Panc1 (cell line): ENCODE measurements around the gene RNF113B. TPM values are rescaled to one million over a fixed set of nuclear protein-coding genes. Genes with fewer than 3 reads are reported as not detected.

Experiments
- ATAC-seq: fragments of 200-7000 bp; cut with Tn5 transposase; 2 replicates; pipeline ENCODE4 v1.9.1; 2020; ENCODE audit warnings: mild to moderate bottlenecking, moderate library complexity
- BruUV-seq: library from RNA; stranded (reverse); fragments of 400-500 nt; replicated peaks from 2 replicates; lab custom pipeline; 2021; lab: Mats Ljungman, UMichigan
- CTCF ChIA-PET: fragments of 300-600 bp; sonication (Branson Sonifier 250); formaldehyde crosslinking; loops from one replicate; lab custom pipeline; 2022; ENCODE audit warnings: antibody characterized with exemption; lab: Charles Lee
- POLR2A ChIA-PET: fragments of 300-600 bp; sonication (Branson Sonifier 250); formaldehyde crosslinking; loops from one replicate; lab custom pipeline; 2022; ENCODE audit warnings: antibody characterized with exemption; lab: Charles Lee
- DNase-seq: peaks from one replicate; pipeline ENCODE4 v3.0.0-alpha.2; 2010; ENCODE audit warnings: low read depth, low spot score
- H3K27ac ChIP-seq: 2 replicates; pipeline ENCODE4 v1.5.1; 2011; ENCODE audit warnings: mild to moderate bottlenecking, low read length, inconsistent platforms
- H3K27me3 ChIP-seq: fragments of 200-500 bp; sonication (Bioruptor generic); 2 replicates; pipeline ENCODE4 v1.6.0; 2014; ENCODE audit warnings: low read length, inconsistent platforms; ENCODE audit not compliant: control insufficient read depth, insufficient read depth
- H3K36me3 ChIP-seq: fragments of 200-500 bp; sonication (Bioruptor generic); 2 replicates; pipeline ENCODE4 v1.5.1; 2014; ENCODE audit warnings: inconsistent platforms, mild to moderate bottlenecking, low read length, moderate library complexity; ENCODE audit not compliant: control insufficient read depth, insufficient read depth
- H3K4me1 ChIP-seq: 2 replicates; pipeline ENCODE4 v1.5.1; 2011; ENCODE audit warnings: inconsistent platforms, mild to moderate bottlenecking, low read length, moderate library complexity; ENCODE audit not compliant: control insufficient read depth, insufficient read depth
- H3K4me3 ChIP-seq, 2 experiments: 2 replicates each; pipeline ENCODE4 v1.5.1; 2011 to 2012; ENCODE audit warnings: low read depth in 2 of 2, low read length in 2 of 2, mild to moderate bottlenecking in 2 of 2, inconsistent platforms in 1 of 2, moderate library complexity in 1 of 2
- H3K9me3 ChIP-seq: fragments of 200-500 bp; sonication (Bioruptor generic); 2 replicates; pipeline ENCODE4 v1.5.1; 2014; ENCODE audit warnings: low read depth, mild to moderate bottlenecking, inconsistent platforms, low read length, moderate library complexity; ENCODE audit not compliant: control insufficient read depth, insufficient read depth
- POLR2AphosphoS5 ChIP-seq: IDR thresholded peaks from 2 replicates; pipeline ENCODE4 v1.6.1; 2012; ENCODE audit warnings: mild to moderate bottlenecking, low read depth, low read length, moderate library complexity
- SIN3A ChIP-seq: IDR thresholded peaks from 2 replicates; pipeline ENCODE4 v1.6.1; 2012; ENCODE audit warnings: low read depth, mild to moderate bottlenecking, low read length, moderate library complexity, borderline replicate concordance; ENCODE audit not compliant: insufficient read depth
- TCF7L2 ChIP-seq: IDR thresholded peaks from 2 replicates; pipeline ENCODE4 v1.6.1; 2011; ENCODE audit warnings: mild to moderate bottlenecking, low read depth, low read length, inconsistent platforms
- in situ Hi-C: cut with HindIII; loops from 2 replicates; pipeline ENCODE4 v1.10.0; 2016; ENCODE audit warnings: low sequenced_read_pairs, low pct_unique_long_range_greater_than_20kb
- intact Hi-C: fragments of 100-400 bp; cut with micrococcal nuclease; formaldehyde crosslinking; loops from one replicate; pipeline ENCODE4 v1.10.0; 2022; ENCODE audit not compliant: unreplicated experiment
- total RNA-seq: library from RNA; stranded (reverse); gene quantifications from one replicate; pipeline ENCODE4 v1.2.1, GENCODE V29; 2021; ENCODE audit not compliant: unreplicated experiment
- TF ChIP-seq, protein P1 (sequence below), 2 experiments: IDR thresholded peaks; 2 replicates each; pipeline ENCODE4 v1.6.1; 2011 to 2012; ENCODE audit warnings: low read depth in 2 of 2, control low read depth in 1 of 2, low read length in 1 of 2, mild to moderate bottlenecking in 1 of 2, moderate library complexity in 1 of 2; ENCODE audit not compliant: insufficient read depth in 1 of 2
- TF ChIP-seq, protein P2 (sequence below): fragments of 450-650 bp; IDR thresholded peaks from 2 replicates; pipeline ENCODE4 v1.5.1; 2017; ENCODE audit warnings: mild to moderate bottlenecking

RNF113B gene
- total RNA-seq, 1 experiment from 2014 or later, result not detected

DNA sequence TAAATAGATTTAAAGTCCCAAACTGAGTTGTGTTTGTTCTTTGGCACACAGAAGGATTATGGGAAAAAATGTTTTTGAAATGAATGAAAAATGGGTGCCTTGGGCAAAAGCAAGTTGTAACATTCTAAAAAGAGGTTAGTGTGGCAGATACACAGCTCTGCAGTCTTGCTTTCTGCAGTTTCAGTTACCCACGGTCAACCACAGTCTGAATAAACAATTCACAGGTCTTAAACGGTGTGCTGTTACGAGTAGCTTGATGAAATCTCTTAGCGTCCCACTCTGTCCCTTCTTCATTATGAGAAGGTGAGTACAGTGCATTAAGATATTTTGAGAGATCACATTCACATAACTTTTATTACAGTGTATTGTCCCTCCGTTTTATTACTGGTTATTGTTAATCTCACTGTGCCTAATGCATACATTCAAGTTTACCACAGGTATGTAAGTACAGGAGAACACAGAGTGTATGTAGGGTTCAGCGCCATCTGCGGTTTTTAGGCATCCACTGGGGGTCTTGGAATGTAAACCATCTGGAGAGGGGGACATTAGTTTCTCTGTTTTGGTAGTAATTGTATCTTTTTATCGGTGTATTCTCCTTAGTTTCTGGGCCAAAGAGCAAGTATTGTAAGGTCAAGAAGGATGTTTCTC, 26.1 kb downstream of the RNF113B start (continued):
- no peak for TF ChIP-seq SIN3A

- H3K4me1 ChIP-seq, result peaks cover 23% of the 10 kb centered on the region
- no TSS peak for BruUV-seq
- no peaks in the 10 kb centered on the region for H3K9me3 ChIP-seq
- no peaks in the 10 kb centered on the region for H3K36me3 ChIP-seq
- in situ Hi-C loops (loop anchor here (25.0 kb wide), 1 partner anchor 265 kb away; no protein-coding TSS in a partner anchor), intact Hi-C loops (loop anchor here (10.0 kb wide), 1 partner anchor 517 kb away; no protein-coding TSS in a partner anchor)
- CTCF ChIA-PET, result interaction anchor here (0.7 kb wide), 1 partner anchor 114 kb away, joined by 3 read pairs; no protein-coding TSS in a partner anchor
- no peak for ATAC-seq
- POLR2A ChIA-PET, result no interaction called here
- no peak overlapping the region for H3K4me3 ChIP-seq
- no peaks in the 10 kb centered on the region for H3K27me3 ChIP-seq
- TF ChIP-seq, protein P1, sequence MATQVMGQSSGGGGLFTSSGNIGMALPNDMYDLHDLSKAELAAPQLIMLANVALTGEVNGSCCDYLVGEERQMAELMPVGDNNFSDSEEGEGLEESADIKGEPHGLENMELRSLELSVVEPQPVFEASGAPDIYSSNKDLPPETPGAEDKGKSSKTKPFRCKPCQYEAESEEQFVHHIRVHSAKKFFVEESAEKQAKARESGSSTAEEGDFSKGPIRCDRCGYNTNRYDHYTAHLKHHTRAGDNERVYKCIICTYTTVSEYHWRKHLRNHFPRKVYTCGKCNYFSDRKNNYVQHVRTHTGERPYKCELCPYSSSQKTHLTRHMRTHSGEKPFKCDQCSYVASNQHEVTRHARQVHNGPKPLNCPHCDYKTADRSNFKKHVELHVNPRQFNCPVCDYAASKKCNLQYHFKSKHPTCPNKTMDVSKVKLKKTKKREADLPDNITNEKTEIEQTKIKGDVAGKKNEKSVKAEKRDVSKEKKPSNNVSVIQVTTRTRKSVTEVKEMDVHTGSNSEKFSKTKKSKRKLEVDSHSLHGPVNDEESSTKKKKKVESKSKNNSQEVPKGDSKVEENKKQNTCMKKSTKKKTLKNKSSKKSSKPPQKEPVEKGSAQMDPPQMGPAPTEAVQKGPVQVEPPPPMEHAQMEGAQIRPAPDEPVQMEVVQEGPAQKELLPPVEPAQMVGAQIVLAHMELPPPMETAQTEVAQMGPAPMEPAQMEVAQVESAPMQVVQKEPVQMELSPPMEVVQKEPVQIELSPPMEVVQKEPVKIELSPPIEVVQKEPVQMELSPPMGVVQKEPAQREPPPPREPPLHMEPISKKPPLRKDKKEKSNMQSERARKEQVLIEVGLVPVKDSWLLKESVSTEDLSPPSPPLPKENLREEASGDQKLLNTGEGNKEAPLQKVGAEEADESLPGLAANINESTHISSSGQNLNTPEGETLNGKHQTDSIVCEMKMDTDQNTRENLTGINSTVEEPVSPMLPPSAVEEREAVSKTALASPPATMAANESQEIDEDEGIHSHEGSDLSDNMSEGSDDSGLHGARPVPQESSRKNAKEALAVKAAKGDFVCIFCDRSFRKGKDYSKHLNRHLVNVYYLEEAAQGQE (IDR thresholded peaks at IDR 0.05; ENCODE audit: insufficient read depth in 1 of 2, low read depth in 2 of 2, low read length in 1 of 2), result no peak
- no peak for TF ChIP-seq SIN3A
- TF ChIP-seq, protein P2, sequence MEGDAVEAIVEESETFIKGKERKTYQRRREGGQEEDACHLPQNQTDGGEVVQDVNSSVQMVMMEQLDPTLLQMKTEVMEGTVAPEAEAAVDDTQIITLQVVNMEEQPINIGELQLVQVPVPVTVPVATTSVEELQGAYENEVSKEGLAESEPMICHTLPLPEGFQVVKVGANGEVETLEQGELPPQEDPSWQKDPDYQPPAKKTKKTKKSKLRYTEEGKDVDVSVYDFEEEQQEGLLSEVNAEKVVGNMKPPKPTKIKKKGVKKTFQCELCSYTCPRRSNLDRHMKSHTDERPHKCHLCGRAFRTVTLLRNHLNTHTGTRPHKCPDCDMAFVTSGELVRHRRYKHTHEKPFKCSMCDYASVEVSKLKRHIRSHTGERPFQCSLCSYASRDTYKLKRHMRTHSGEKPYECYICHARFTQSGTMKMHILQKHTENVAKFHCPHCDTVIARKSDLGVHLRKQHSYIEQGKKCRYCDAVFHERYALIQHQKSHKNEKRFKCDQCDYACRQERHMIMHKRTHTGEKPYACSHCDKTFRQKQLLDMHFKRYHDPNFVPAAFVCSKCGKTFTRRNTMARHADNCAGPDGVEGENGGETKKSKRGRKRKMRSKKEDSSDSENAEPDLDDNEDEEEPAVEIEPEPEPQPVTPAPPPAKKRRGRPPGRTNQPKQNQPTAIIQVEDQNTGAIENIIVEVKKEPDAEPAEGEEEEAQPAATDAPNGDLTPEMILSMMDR, result no peak
- TF ChIP-seq TCF7L2, result no peak
- no peak for TF ChIP-seq POLR2AphosphoS5
- no peak overlapping the region for H3K27ac ChIP-seq
- no peak for DNase-seq
Measured at GRCh38 chr13:98147521-98147920, 29.5 kb downstream of the RNF113B start.

DNA sequence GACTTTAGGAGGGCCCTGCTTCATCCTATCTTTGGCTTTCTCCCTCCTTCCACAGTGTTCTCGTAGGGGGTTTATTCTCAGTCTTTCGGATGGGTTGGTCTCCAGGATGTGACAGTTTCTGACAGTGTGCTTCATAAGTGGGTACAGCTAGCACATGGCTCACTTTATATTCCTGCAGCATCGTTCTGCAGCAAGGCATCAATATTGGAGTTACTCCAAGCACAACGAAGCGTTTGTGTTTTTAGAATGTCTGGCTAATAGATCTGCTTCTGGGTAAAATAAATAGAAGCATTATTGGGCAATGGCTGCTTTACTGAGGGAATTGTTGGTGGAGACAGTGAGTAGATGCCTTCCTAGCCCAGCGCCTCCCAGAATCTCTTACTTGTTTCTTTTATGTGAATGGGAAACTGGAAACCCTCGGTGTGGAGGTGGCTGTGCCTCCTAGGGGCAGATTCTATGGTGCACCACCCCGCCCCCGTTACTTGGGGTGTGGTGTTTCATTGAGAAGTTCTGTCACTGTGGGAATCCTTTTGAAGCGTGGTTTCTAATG, 32.2 kb downstream of the RNF113B start:
- ChIA-PET CTCF (no interaction called here), POLR2A (interaction anchor here (0.8 kb wide), 1 partner anchor 262 kb away, joined by 12 read pairs; no protein-coding TSS in a partner anchor)
- DNase-seq (no peak), ATAC-seq (no peak)
- peak overlapping the region; percentile 84 for H3K27ac ChIP-seq
- TF ChIP-seq SIN3A, result no peak
- TF ChIP-seq, protein P2, result peak; percentile 17; the same call in 1 of the 2 replicates
- no TSS peak for BruUV-seq
- H3K4me1 ChIP-seq, result peaks cover 23% of the 10 kb centered on the region
- in situ Hi-C loops, result loop anchor here (25.0 kb wide), 1 partner anchor 267 kb away; no protein-coding TSS in a partner anchor
- no peaks in the 10 kb centered on the region for H3K27me3 ChIP-seq
- intact Hi-C loops, result loop anchor here (10.0 kb wide), 1 partner anchor 520 kb away; no protein-coding TSS in a partner anchor
- peak overlapping the region; percentile 69 to 70 for H3K4me3 ChIP-seq
- H3K9me3 ChIP-seq, result no peaks in the 10 kb centered on the region
- H3K36me3 ChIP-seq, result no peaks in the 10 kb centered on the region
